ENCODE data around the gene TRMT1. TPM values are rescaled to one million over a fixed set of nuclear protein-coding genes. Genes with fewer than 3 reads are reported as not detected.
A peak's percentile ranks its signal among the peaks of the same experiment; 100 is the strongest.
"Not testable (repeated sequence)": the region's sequence is repeated elsewhere in the genome, so short reads cannot be mapped to it uniquely, and the experiment has no call there.

The TRMT1 gene
- total RNA-seq, 1 experiment from 2014 or later = 49.1 TPM

DNA sequence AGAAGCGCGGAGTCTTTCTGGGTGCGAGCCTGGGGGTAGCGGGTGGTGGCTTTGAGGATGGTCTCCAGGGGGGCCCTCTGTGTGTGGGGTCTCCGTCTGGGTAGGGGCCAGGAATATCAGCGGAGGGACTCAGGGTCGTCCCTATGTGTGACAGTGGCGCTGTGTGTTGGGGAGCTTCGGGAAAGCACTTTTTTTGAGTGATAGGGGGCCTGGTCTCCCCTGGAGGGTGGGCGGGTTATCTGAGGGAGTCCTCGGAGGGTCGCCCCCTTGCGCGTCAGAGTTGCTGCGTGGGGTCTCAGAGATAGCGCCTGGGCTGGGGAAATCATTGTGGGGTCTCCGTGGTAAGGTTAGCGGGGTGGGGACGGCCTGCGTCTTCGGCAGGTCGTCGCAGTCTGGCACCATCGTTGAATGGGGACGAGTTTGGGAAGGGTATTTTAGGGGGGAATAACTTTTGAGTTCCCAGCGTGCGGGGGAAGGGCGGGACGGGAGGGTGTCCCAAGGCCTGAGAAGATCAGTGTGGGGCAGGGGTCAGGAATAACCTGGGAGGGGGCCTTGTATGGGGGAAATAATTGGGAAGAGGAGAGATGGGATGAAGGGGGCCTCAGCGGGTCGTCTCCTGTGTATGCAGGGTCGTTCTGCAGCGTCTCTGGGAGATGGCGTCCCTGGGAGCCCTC is 34.5 kb upstream of the TRMT1 start:
- DNase-seq (ENCODE audit: low spot score) = no peak

GRCh38 chr19:13150187-13150930 is 33.8 kb upstream of the TRMT1 start, which contains the start of the genes IER2 and STX10:
IER2 (plus strand) TSS chr19:13150411; CDS start chr19:13153187, 2,776 bp downstream.
STX10 (minus strand) TSS chr19:13150375; CDS start chr19:13150173, 202 bp downstream.
- peak; percentile 96 for DNase-seq (ENCODE audit: low spot score)

- DNase-seq (ENCODE audit: low spot score) = no peak
These were observed 33.2 kb upstream of the TRMT1 start for GRCh38 chr19:13149628-13150186.

- DNase-seq (ENCODE audit: low spot score) = not testable (repeated sequence)
These were observed 32.7 kb upstream of the TRMT1 start for GRCh38 chr19:13149173-13149627.

DNA sequence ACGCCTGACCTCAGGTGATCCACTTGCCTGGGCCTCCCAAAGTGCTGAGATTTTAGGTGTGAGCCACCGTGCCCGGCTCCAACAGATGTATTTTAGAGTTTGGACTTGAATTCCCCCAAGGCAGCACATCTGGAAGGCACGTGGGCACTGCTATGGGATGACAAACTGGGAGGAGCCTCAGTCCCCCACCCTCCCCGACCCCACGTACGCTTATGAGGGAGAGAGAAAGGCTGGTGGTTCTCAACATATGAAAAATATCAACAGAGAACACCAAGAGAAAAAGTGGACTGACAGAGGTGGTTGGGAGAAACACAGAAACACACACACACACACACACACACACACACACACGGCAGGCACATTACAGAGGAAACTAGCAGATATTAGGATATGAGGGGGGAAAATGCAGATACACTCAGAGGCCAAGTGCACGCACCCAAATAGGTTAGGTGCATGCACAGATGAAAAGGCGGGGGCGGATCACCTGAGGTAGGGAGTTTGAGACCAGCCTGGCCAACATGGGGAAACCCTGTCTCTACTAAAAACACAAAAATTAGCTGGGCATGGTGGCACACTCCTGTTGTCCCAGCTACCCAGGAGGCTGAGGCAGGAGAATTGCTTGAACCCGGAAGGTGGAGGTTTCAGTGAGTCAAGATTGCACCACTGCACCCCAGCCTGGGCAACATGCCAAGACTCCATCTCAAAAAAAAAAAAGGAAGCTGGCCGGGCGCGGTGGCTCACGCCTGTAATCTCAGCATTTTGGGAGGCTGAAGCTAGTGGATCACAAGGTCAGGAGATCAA is 30.4 kb upstream of the TRMT1 start:
- DNase-seq (ENCODE audit: low spot score) = no peak

DNA sequence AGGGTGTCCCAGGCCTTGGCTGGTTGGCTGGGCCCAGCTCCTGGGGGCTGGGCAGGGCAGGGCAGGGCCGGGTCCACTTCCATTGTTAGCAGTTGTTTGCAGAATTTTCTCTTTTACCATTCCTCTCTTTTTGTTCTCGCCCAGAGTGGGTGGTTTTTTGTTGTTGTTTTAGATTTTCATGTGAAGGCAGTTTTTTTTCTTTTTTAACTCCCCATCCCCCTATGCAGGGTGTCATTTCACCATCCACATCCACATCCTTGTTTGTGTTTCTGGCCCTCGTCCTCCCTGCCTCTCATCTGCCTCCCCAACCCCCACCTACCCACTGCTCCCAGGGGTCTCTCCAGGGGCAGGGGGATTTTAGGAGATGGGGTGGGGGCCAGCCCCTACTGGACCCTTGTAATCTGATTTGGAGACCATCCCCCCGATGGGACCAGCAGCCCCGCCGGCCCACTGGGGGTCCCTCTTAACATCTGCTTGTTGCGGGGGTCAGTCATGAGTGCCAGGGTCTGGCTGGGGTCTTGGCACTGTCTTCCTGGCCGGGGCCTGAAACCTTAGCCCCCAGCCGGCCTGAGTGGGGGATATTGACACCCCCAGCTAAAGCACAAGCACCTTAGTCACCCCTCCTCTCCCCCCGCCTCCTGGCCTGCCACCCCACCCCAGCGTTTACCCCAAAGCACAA is 23.2 kb upstream of the TRMT1 start:
- no peak for DNase-seq (ENCODE audit: low spot score)

DNA sequence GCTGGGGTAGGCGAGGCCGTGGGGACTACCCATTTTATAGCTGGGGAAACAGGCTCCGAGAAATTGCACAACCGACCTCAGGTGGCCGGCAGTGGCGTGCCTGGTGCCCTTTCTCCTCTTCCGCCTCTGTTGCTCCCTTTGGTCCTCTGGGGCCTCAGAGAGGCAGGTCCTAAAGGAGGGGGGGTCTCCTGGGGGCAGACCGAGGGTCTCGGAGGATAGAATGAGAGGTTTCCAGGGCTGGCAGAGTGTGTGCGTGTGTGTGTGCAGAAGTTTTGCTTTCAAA is 22.3 kb upstream of the TRMT1 start:
- DNase-seq (ENCODE audit: low spot score) = no peak

DNA sequence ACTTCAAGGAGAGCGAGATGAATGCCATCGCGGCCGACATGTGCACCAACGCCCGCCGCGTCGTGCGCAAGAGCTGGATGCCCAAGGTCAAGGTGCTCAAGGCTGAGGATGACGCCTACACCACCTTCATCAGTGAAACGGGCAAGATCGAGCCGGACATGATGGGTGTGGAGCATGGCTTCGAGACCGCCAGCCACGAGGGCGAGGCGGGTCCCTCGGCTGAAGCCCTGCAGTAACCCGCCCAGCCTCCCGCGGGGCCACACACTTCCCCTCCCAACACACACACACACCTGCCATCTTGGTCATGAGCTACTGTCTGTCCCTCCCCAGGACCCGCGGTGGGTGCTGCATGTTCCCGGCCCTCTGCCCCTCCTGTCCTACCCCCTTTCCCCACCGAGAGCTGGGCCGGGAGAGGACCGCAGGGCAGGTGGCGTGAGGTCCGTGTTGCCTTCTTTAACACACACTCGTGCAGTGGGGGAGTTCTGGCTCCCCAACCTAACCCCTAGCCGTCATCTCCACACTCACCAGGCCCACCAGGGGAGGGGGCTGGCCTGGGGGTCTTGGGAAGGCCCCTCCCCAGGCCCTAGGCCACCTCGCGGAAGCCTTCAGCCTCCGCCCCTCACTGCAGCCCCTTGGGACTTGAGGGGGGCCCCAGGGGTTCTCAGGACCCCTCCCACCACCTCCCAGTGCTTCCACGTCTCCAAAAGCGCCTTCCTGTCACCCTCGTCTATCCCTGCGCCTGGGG is 21.8 kb upstream of the TRMT1 start:
- no peak for DNase-seq (ENCODE audit: low spot score)

DNA sequence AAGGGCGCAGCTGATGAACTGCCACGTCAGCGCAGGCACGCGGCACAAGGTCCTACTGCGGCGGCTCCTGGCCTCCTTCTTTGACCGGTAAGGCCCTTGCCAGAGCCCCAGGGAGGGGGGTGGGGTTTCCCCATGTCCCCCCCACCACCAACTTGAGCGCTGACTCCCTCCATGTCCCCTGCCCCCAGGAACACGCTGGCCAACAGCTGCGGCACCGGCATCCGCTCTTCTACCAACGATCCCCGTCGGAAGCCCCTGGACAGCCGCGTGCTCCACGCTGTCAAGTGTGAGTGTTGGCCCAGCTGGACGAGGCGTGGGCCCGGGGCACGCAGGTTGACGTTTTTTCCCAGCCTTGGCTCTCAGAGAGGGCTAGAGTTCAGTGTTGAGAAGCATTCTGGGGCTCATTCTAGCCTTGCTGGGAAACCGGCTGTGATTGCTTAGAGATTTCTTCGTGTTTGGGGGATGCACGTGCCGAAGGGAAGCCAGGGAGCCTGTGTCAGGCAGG is 20.8 kb upstream of the TRMT1 start:
- DNase-seq (ENCODE audit: low spot score) = no peak

DNA sequence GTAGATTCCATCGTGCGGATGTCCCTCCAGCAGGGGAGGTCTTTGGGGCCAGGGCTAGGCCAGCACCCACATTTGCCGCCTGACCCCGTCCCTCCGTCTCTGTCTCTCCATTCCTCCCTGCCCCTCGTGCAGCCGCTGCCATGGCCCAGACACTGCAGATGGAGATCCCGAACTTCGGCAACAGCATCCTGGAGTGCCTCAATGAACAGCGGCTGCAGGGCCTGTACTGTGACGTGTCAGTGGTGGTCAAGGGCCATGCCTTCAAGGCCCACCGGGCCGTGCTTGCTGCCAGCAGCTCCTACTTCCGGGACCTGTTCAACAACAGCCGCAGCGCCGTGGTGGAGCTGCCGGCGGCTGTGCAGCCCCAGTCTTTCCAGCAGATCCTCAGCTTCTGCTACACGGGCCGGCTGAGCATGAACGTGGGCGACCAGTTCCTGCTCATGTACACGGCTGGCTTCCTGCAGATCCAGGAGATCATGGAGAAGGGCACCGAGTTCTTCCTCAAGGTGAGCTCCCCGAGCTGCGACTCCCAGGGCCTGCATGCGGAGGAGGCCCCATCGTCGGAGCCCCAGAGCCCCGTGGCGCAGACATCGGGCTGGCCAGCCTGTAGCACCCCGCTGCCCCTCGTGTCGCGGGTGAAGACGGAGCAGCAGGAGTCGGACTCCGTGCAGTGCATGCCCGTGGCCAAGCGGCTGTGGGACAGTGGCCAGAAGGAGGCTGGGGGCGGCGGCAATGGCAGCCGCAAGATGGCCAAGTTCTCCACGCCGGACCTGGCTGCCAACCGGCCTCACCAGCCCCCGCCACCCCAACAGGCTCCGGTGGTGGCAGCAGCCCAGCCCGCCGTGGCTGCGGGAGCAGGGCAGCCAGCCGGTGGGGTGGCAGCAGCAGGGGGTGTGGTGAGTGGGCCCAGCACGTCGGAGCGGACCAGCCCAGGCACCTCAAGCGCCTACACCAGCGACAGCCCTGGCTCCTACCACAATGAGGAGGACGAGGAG is 18.8 kb upstream of the TRMT1 start:
- no peak for DNase-seq (ENCODE audit: low spot score)

DNA sequence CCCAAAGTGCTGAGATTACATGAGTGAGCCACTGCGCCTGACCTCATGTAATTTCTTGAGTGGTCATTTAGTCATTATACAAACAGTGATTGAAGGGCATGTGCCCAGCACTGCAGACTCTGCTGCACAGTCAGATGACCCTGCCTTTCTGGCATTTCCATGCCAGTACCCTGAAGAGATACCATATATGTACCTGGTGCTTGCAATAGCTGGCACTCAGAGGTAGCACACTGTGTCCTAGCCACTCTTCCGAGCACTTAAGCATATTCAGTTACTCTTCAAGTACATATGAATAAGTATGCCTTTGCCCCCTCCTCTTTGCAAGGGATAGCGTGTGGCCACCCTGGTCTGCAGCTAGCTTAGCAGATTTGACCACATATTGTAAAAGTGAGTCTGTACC is 18.1 kb upstream of the TRMT1 start:
- no peak for DNase-seq (ENCODE audit: low spot score)

- DNase-seq (ENCODE audit: low spot score) = no peak
These were observed 16.8 kb upstream of the TRMT1 start for GRCh38 chr19:13133241-13133870.

DNA sequence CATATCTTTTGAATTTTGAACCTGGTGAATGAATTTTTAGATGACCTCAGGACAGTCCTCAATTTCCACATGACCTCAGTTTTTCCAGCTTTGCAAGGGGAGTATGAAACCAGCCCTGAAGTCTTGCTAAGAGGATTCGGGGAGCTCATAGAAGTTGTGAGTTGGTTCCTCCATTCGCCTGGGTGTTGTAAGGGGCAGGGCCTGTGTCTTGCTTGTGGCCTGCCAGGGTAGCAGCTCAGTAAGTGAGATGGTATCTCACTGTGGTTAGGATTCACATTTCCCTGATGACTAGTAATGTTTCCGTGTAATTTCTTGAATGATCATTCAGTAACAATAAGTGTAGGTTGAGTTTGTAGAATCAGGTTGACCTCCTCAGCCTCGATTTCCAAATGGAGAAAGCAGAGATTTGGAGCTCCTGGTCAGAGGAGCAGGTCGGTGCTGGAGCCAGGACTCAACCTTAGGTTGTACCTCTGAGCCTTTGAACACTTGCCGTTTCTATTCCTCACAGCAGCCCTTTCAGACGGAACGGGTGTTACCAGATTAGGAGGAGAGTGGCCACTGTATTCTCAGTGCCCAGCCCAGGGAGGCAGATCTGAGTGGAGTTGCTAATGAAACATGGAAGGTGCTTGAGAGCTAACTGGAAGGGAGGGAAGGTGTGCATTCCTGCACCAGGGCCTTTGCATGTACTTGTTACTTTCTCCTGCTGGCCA is 16.1 kb upstream of the TRMT1 start:
- DNase-seq (ENCODE audit: low spot score) = no peak

DNA sequence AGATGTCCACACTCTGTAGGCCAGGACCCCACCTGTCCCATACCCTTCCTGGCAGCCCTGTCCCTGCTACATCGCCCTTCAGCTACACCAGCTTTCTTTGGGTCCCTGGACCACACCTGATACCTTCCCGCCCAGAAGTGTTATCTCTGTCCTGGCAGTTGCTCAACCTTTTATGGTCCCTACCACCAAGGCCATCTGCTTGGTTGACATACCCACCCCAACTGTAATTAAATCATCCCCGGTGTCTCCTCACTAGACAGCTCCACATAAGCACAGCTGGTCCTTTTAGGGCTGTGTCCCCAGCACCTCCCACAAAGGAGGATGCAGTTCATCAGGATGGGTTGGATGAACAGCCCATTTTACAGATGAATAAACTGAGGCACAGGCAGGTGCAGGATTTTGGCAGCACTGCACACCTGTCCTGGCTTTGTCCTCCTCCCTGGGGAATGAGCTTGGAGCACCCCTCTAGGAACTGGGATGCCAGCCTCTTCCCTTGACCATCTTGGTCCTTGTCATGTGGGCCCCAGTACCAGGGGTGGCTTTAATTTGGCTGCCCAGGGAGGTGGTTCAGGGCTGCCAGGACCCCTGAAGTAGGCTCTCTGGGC is 14.4 kb upstream of the TRMT1 start:
- no peak for DNase-seq (ENCODE audit: low spot score)

GRCh38 chr19:13129384-13129783 is 12.8 kb upstream of the TRMT1 start:
- DNase-seq (ENCODE audit: low spot score) = no peak

DNA sequence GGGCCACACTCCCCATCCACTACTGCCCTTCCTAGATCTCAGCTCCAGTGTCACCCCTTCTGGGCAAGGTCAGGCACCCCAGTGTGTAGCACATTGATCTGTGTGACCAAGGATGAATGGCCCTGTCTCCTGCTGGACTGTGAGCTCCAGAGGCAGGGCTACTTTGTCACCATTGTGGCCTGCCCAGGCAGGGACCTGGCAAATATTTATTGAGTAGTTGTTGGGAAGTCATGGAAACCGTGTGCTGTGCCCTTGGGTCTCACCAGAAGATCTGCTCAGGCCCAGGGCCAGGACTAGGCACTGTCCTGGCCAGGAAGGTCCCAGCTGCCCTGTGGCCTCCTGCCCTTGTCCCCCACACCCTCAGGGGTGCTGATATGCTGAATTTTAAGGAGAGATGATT is 12.0 kb upstream of the TRMT1 start:
- DNase-seq (ENCODE audit: low spot score) = no peak

GRCh38 chr19:13127811-13128575 is 11.5 kb upstream of the TRMT1 start:
- no peak for DNase-seq (ENCODE audit: low spot score)
